Spleen (tissue), 11 donors: ENCODE data around the gene LCN6. TPM values are rescaled to one million over a fixed set of nuclear protein-coding genes. Genes with fewer than 3 reads are reported as not detected.
A peak's percentile ranks its signal among the peaks of the same experiment; 100 is the strongest.

ENCODE experiments used
- DNase-seq: peaks from one replicate; pipeline ENCODE4 v3.0.0-alpha.2; 2020
- H3K27ac ChIP-seq, 8 donors: fragments of 200-600 bp; sonication (generic) in 7 of 8; 1 replicate in 4 of 8; 2 replicates in 4 of 8; pipeline versions ENCODE4 v1.5.0 to v1.8.0; 2016 to 2021; ENCODE audit warnings: inconsistent platforms in 4 of 8, mild to moderate bottlenecking in 4 of 8, moderate library complexity in 1 of 8
- H3K27me3 ChIP-seq, 7 donors: fragments of 200-600 bp; sonication (generic) in 6 of 7; replicated peaks in 1 of 7; 1 replicate in 4 of 7; 2 replicates in 3 of 7; pipeline versions ENCODE4 v1.5.0 to v1.8.0; 2016 to 2021; ENCODE audit warnings: inconsistent platforms in 3 of 7, mild to moderate bottlenecking in 1 of 7
- H3K36me3 ChIP-seq, 6 donors: fragments of 200-600 bp; sonication (generic) in 5 of 6; 1 replicate in 4 of 6; 2 replicates in 2 of 6; pipeline versions ENCODE4 v1.5.0 to v1.8.0; 2016 to 2021; ENCODE audit warnings: inconsistent platforms in 2 of 6
- H3K4me1 ChIP-seq, 6 donors: fragments of 200-600 bp; sonication (generic) in 5 of 6; 1 replicate in 3 of 6; 2 replicates in 3 of 6; pipeline versions ENCODE4 v1.5.0 to v1.8.0; 2016 to 2021; ENCODE audit warnings: inconsistent platforms in 3 of 6
- H3K4me3 ChIP-seq, 8 donors: fragments of 200-600 bp; sonication (generic) in 7 of 8; 1 replicate in 4 of 8; 2 replicates in 4 of 8; pipeline versions ENCODE4 v1.5.0 to v1.8.0; 2016 to 2021; ENCODE audit warnings: inconsistent platforms in 4 of 8, mild to moderate bottlenecking in 4 of 8, moderate library complexity in 2 of 8
- H3K9me3 ChIP-seq, 8 donors: fragments of 200-600 bp; sonication (generic) in 7 of 8; 1 replicate in 4 of 8; 2 replicates in 4 of 8; pipeline versions ENCODE4 v1.5.0 to v1.8.0; 2016 to 2021; ENCODE audit warnings: inconsistent platforms in 4 of 8
- POLR2A ChIP-seq, 3 donors: fragments of 450-650 bp; IDR thresholded peaks; one replicate each; pipeline ENCODE4 v1.5.1; 2017; ENCODE audit warnings: antibody characterized with exemption in 3 of 3, mild to moderate bottlenecking in 1 of 3
- POLR2AphosphoS5 ChIP-seq, 3 donors: sonication (generic); formaldehyde crosslinking; IDR thresholded peaks; one replicate each; pipeline ENCODE4 v1.5.1; 2017; ENCODE audit warnings: antibody characterized with exemption in 3 of 3
- WGBS, 5 donors: extraction: QIAGEN DNeasy Blood & Tissue Kit in 3 of 5; methylation state at CpG; one replicate each; pipeline versions ENCODE4 v1.1.5 to v1.1.7; 2013 to 2018; 5-methylcytosine and 5-hydroxymethylcytosine counted together
- intact Hi-C: fragments of 100-400 bp; cut with DNase I; formaldehyde crosslinking; loops from one replicate; pipeline ENCODE4 v1.15.0; 2023; ENCODE audit warnings: low total_unique reads
- polyA plus RNA-seq, 3 donors: library from polyadenylated mRNA; stranded (reverse); fragments of 200-250 nt; gene quantifications; one replicate each; pipeline ENCODE4 v1.2.1, GENCODE V29; 2013
- total RNA-seq, 7 donors: library from RNA; depleted of rRNA in 3 of 7; stranded (reverse); fragments of >200 nt in 3 of 7; fragmentation: NEBNext Ultra II Directional in 4 of 7; extraction: Animal tissue kit (Norgen Biotek cat#: 25700) in 4 of 7; gene quantifications; one replicate each; pipeline versions ENCODE4 v1.1.0 to v1.2.1, GENCODE V29; 2016 to 2021
- TF ChIP-seq, protein P1 (sequence below), 11 experiments: fragments of 200-600 bp in 7 of 11; fragments of 450-650 bp in 4 of 11; sonication (generic) in 4 of 11; IDR thresholded peaks in 8 of 11; conservative IDR thresholded peaks in 3 of 11; 1 replicate in 7 of 11; 2 replicates in 4 of 11; pipeline versions ENCODE4 v1.4.0 to v1.8.0; 2016 to 2021; ENCODE audit warnings: antibody characterized with exemption in 11 of 11, inconsistent platforms in 4 of 11, mild to moderate bottlenecking in 1 of 11
- donor health status: healthy with polysubstance abuse.
- donor health status: DM: no; HTN: no; CAD: no; lungs with moderate emphysema.
- donor health status: DM: no; HTN: no; CAD: no.
- donor health status: Bipolar disorder and iron deficiency.
- donor health status: healthy.
- donor health status: DM: no; HTN: no; CAD: no.
- donor health status: DM: yes; HTN: yes; CAD: no.

LCN6 gene
- total and polyA plus RNA-seq, 10 donors = 1.2 to 18.9 (median 4.4) TPM

DNA sequence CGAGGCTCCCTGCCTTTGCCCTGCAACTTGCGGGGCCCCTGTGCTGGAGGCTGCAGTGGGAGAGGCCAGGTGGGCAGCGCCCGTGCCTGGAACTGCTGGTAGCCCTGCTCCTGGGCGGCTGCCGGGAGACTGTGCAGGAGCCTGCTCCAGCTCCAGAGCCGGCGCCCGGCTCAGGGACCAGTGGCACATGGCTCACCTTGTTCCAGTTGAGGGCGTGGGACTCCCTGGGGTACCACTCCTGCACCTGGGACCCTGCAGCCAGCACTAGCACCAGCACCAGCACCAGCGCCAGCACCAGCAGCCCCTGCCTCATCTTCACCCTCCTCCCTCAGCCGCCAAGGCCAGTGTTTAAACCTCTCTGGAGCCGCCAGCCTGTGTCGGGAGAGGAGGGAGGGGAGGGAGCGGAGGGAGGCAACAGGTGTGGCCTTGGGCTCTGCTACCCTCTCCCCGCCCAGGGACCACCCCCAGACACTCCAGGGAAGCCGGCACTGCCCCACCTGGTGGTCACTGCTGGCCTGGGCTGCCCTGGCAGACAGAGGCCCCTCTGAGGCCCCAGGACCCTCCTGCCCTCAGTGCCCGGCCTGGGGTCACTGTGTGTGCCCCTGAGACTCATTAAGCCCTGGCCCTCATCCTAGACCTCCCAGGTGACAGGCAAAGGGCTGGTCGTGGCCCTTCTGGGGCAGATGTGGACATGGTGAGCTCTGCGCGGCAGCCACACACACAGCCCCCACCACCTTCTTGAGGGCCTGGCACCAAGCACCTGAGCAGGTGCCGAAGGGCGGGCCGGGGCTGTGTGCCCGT lies 5.5 kb downstream of the LCN6 start, which contains the start of gene LCN10:
TSS of gene LCN10 (minus strand) at position 350 of the 801 bp plus-strand sequence. CDS start at position 313, 37 bp downstream.
- Histone ChIP-seq H3K27ac (peak within 1 kb of the TSS; percentile 29 to 91 (median 72)), H3K9me3 (no peaks in the 10 kb centered on the region), H3K4me1 (peaks cover 11 to 62% (median 29%) of the 10 kb centered on the region in 6 donors), H3K27me3 (peaks cover 0 to 65% (median 33%) of the 10 kb centered on the region in 7 donors), H3K36me3 (peaks cover 0 to 23% (median 0%) of the 10 kb centered on the region in 6 donors), H3K4me3 (peak within 1 kb of the TSS; percentile 25 to 73 (median 42))
- intact Hi-C loops = no loop called here
- WGBS, 5 donors = 37 to 63% (median 61%) methylated on average over 12 to 25 of the region's 25 CpGs
- TF ChIP-seq POLR2AphosphoS5 (IDR thresholded peaks at IDR 0.05) (no peak), POLR2A (IDR thresholded peaks at IDR 0.05) (no peak)
- TF ChIP-seq, protein P1, sequence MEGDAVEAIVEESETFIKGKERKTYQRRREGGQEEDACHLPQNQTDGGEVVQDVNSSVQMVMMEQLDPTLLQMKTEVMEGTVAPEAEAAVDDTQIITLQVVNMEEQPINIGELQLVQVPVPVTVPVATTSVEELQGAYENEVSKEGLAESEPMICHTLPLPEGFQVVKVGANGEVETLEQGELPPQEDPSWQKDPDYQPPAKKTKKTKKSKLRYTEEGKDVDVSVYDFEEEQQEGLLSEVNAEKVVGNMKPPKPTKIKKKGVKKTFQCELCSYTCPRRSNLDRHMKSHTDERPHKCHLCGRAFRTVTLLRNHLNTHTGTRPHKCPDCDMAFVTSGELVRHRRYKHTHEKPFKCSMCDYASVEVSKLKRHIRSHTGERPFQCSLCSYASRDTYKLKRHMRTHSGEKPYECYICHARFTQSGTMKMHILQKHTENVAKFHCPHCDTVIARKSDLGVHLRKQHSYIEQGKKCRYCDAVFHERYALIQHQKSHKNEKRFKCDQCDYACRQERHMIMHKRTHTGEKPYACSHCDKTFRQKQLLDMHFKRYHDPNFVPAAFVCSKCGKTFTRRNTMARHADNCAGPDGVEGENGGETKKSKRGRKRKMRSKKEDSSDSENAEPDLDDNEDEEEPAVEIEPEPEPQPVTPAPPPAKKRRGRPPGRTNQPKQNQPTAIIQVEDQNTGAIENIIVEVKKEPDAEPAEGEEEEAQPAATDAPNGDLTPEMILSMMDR (IDR thresholded peaks at IDR 0.05 in 8 of 11, conservative IDR thresholded peaks at IDR 0.05 in 3 of 11) = peak in 5 of 11 experiments; percentile 8 to 44 (median 31)
- no peak for DNase-seq

DNA sequence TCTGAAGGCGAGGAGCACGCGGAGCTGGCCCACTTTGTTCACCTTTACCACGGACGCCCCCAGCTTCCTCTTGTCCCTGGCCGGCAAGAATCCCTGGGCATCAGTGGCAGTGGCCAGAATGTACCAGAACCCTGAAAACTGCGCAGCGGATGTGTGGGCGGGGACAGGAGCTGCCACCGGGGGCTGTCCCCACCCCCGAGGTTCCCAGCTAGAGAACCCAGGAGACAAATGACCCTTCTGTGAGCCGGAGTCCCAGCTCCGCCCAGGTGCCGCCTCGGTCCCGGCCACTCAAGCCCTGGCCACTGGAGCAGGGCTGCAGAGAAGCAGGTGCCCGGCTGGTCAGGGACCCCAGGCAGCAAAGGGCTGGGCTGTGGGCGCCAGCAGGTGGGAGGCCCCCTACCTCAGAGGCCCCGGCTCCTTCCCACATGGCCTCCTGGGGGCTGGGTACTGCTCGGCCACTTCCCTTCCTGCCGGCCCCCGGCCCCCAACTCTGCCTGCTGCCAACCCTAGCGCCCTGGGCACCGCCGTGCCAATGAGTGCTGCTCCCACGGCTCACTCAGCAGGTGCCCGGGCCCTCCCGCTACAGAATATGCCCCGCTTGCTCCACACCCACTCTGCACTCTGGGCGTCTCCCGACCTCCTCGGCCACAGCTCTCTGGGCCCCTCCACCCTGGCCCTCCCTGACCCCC lies 6.3 kb downstream of the LCN6 start:
- Histone ChIP-seq H3K27me3 (peaks cover 0 to 65% (median 33%) of the 10 kb centered on the region in 7 donors), H3K36me3 (peaks cover 0 to 23% (median 0%) of the 10 kb centered on the region in 6 donors), H3K4me1 (peaks cover 11 to 56% (median 29%) of the 10 kb centered on the region in 6 donors), H3K27ac (peak overlapping the region; percentile 29 to 91 (median 72)), H3K9me3 (no peaks in the 10 kb centered on the region), H3K4me3 (peak overlapping the region; percentile 25 to 73 (median 42))
- 12 to 17% (median 16%) methylated on average over 25 to 32 of the region's 32 CpGs for WGBS, 5 donors
- TF ChIP-seq POLR2A (IDR thresholded peaks at IDR 0.05) (no peak), POLR2AphosphoS5 (IDR thresholded peaks at IDR 0.05) (peak; percentile 43 to 69 (median 55))
- TF ChIP-seq, protein P1 (IDR thresholded peaks at IDR 0.05 in 8 of 11, conservative IDR thresholded peaks at IDR 0.05 in 3 of 11) = no peak
- intact Hi-C loops = no loop called here
- DNase-seq = peak; percentile 89

DNA sequence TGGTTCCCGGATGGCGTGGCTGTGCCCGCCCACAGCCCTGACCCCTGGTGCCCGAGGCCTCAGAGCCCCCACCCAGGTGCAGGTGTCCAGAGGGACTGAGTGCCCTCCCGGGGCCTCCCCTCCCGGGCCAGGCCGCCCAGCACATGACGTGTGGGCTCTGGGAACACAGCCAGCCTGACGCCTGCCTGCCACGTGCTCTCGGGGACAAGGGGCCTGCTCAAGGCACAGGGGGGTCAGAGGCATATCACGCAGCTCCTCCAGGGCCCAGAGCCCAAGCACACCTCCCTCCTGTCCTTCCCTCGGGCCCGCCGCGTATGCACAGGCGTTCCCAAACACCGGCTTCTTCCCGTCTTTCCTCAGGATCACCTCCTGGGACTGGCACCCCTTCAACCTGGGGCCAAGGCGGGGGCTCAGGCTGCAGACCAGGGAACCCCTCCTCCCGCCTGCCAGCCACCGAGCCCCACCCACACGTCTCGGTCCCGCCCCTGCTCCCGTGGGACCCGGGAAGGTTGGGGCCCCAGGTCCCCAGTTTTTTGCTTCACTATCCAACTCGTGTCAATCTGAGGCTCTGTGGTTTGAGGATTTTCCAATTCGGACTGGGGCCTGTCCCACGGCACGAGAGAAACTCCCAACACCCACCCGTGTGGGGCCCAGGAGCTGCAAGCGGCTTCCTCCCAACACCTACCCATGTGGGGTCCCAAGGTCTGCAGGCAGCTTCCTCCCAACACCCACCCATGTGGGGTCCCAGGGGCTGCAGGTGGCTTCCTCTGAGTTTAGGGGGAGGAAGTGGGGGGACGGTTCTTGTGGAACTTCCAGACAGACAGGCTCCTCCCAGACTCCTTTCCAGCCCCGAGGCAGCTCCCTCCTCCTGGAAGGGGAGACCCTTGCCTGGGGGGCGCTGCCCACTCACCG lies 7.1 kb downstream of the LCN6 start:
- TF ChIP-seq, protein P1 (IDR thresholded peaks at IDR 0.05 in 8 of 11, conservative IDR thresholded peaks at IDR 0.05 in 3 of 11) = no peak
- TF ChIP-seq POLR2AphosphoS5 (IDR thresholded peaks at IDR 0.05) = peak in 1 of 3 donors; percentile 27
- TF ChIP-seq POLR2A (IDR thresholded peaks at IDR 0.05) = no peak
- Histone ChIP-seq H3K9me3 (no peaks in the 10 kb centered on the region), H3K27me3 (peaks cover 0 to 65% (median 33%) of the 10 kb centered on the region in 7 donors), H3K27ac (peak overlapping the region in 7 of 8 donors; percentile 29 to 91 (median 78)), H3K4me3 (peak overlapping the region; percentile 25 to 73 (median 42)), H3K4me1 (peaks cover 11 to 48% (median 26%) of the 10 kb centered on the region in 6 donors), H3K36me3 (peaks cover 0 to 23% (median 0%) of the 10 kb centered on the region in 6 donors)
- no peak for DNase-seq
- intact Hi-C loops = no loop called here
- 24 to 30% (median 26%) methylated on average over 23 to 37 of the region's 37 CpGs for WGBS, 5 donors
